ENCODE data around the gene VAPB. TPM values are rescaled to one million over a fixed set of nuclear protein-coding genes. Genes with fewer than 3 reads are reported as not detected.

Gene VAPB
- total and polyA plus RNA-seq, 2 of the 4 experiments (the other 2 are of a cell fraction) = 9.1 to 26.0 TPM

DNA sequence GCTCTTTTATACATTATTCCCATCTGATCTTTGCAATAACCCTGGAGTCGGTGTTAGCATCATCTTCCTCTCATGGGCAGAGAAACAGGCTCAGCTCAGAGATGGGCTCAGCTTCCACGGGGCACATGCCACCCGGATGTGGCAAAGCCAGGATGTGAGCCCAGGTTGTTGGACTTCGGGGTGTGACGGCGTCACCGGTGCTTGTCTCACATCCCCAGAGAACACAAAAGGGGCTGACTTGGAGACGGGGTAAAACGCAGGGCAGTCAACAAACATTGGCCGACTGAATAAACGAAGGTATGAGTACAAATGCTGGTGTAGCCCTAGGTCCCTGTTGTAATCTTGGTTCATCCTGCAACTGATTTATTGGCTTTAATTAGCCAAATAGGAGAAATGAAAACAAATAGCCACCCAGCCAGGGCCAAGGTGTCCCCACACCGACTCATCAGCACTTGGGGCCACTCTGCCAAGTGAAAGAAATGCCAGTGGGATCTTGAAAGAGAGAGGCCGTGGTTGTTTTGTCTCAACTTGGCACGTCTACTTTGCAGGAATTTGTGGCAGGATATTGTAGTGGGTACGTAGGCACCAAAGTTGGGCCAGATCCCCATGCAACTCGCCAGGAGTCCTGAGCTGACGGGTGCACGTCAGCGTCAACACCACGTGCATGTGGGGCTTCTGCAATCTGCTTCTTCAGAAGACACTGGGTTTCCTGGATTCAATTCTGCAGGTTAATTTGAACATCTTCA, 83.4 kb downstream of the VAPB start:
- POLR2A ChIA-PET (ENCODE audit: unreplicated experiment) = no interaction called here
- H3K14ac ChIP-seq (replicated peaks; ENCODE audit: low read depth, low read length) = no peak overlapping the region
- TF ChIP-seq BHLHE40 (IDR thresholded peaks at IDR 0.05; ENCODE audit: low read depth, low read length) (no peak), CEBPB (IDR thresholded peaks at IDR 0.05; ENCODE audit: low read depth, low read length) (no peak), NFE2L2 (IDR thresholded peaks at IDR 0.05; ENCODE audit: low read depth, low read length) (no peak), RCOR1 (IDR thresholded peaks at IDR 0.05; ENCODE audit: insufficient replicate concordance, low read length) (no peak), SMC3 (IDR thresholded peaks at IDR 0.05; ENCODE audit: low read depth, low read length) (no peak), MAZ (IDR thresholded peaks at IDR 0.05; ENCODE audit: borderline replicate concordance, low read depth, low read length) (no peak), RAD21 (IDR thresholded peaks at IDR 0.05; ENCODE audit: low read length) (no peak), RFX5 (IDR thresholded peaks at IDR 0.05; ENCODE audit: low read depth, low read length) (no peak), FOS (IDR thresholded peaks at IDR 0.05; ENCODE audit: low read depth, low read length) (no peak), MAFK (IDR thresholded peaks at IDR 0.05; ENCODE audit: low read depth, low read length) (no peak), POLR2A (IDR thresholded peaks at IDR 0.05; ENCODE audit: low read depth, low read length) (no peak), CHD1 (IDR thresholded peaks at IDR 0.05; ENCODE audit: low read depth, low read length) (no peak)
- TF ChIP-seq, protein P1, sequence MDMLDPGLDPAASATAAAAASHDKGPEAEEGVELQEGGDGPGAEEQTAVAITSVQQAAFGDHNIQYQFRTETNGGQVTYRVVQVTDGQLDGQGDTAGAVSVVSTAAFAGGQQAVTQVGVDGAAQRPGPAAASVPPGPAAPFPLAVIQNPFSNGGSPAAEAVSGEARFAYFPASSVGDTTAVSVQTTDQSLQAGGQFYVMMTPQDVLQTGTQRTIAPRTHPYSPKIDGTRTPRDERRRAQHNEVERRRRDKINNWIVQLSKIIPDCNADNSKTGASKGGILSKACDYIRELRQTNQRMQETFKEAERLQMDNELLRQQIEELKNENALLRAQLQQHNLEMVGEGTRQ (IDR thresholded peaks at IDR 0.05; ENCODE audit: low read depth, low read length) = no peak
- TF ChIP-seq, protein P2, sequence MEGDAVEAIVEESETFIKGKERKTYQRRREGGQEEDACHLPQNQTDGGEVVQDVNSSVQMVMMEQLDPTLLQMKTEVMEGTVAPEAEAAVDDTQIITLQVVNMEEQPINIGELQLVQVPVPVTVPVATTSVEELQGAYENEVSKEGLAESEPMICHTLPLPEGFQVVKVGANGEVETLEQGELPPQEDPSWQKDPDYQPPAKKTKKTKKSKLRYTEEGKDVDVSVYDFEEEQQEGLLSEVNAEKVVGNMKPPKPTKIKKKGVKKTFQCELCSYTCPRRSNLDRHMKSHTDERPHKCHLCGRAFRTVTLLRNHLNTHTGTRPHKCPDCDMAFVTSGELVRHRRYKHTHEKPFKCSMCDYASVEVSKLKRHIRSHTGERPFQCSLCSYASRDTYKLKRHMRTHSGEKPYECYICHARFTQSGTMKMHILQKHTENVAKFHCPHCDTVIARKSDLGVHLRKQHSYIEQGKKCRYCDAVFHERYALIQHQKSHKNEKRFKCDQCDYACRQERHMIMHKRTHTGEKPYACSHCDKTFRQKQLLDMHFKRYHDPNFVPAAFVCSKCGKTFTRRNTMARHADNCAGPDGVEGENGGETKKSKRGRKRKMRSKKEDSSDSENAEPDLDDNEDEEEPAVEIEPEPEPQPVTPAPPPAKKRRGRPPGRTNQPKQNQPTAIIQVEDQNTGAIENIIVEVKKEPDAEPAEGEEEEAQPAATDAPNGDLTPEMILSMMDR (conservative IDR thresholded peaks at IDR 0.05; ENCODE audit: low read depth, low read length) = no peak
- TF ChIP-seq, protein P3, sequence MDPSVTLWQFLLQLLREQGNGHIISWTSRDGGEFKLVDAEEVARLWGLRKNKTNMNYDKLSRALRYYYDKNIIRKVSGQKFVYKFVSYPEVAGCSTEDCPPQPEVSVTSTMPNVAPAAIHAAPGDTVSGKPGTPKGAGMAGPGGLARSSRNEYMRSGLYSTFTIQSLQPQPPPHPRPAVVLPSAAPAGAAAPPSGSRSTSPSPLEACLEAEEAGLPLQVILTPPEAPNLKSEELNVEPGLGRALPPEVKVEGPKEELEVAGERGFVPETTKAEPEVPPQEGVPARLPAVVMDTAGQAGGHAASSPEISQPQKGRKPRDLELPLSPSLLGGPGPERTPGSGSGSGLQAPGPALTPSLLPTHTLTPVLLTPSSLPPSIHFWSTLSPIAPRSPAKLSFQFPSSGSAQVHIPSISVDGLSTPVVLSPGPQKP (IDR thresholded peaks at IDR 0.05; ENCODE audit: borderline replicate concordance, low read depth, low read length) = no peak

More for the DNA sequence above, 83.4 kb downstream of the VAPB start:
- no peak overlapping the region for H3K27ac ChIP-seq (ENCODE audit: insufficient read depth, low read length)
- no peaks in the 10 kb centered on the region for H3K79me1 ChIP-seq (ENCODE audit: low read depth in 1 of 2, low read length in 2 of 2)
- ATAC-seq (ENCODE audit: low read depth) (no peak), DNase-seq (no peak)
- no peak overlapping the region for H2BK5ac ChIP-seq (ENCODE audit: low read depth, low read length, poor library complexity, severe bottlenecking)
- no peak overlapping the region for H3K56ac ChIP-seq (ENCODE audit: extremely low read depth, insufficient read depth, low read length)
- no peaks in the 10 kb centered on the region; the same call in 1 of the 2 replicates for H3K9me3 ChIP-seq (ENCODE audit: control insufficient read depth, insufficient read depth, low read length)
- no TSS peak for BruUV-seq (replicated peaks)
- no peak overlapping the region for H3K9ac ChIP-seq (ENCODE audit: low read depth, low read length)
- H3K18ac ChIP-seq (ENCODE audit: low read depth, low read length) = no peak overlapping the region
- no peak overlapping the region for H4K8ac ChIP-seq (ENCODE audit: low read depth in 2 of 2, low read length in 2 of 2)
- H2BK20ac ChIP-seq (ENCODE audit: low read depth, low read length) = no peak overlapping the region
- no peak overlapping the region for H3K4ac ChIP-seq (ENCODE audit: low read depth, low read length)
- H3K36me3 ChIP-seq (ENCODE audit: control insufficient read depth, insufficient read depth, low read length) = no peaks in the 10 kb centered on the region
- H2AK5ac ChIP-seq (ENCODE audit: low read depth, low read length) = no peak overlapping the region
- no peak overlapping the region for H3K4me2 ChIP-seq (ENCODE audit: low read depth, low read length)
- no peak overlapping the region for H4K5ac ChIP-seq (ENCODE audit: low read depth, low read length)
- no peak overlapping the region for H3K4me3 ChIP-seq (ENCODE audit: insufficient read depth, low read depth, low read length)
- H4K91ac ChIP-seq (ENCODE audit: insufficient read depth, low read depth, low read length) = no peak overlapping the region
- in situ Hi-C loops (cut with MboI; ENCODE audit: low sequenced_read_pairs) = loop anchor here (10.0 kb wide), 1 partner anchor 382 kb away; the partner anchor contains the start of genes GNAS and GNAS-AS1
- 96% methylated on average over 10 of the region's 20 CpGs; no CpG with 5 or more reads in 1 of the 2 experiments for WGBS, 2 experiments (ENCODE audit: extremely low coverage in 2 of 2, insufficient read length in 1 of 2)
- H3K27me3 ChIP-seq (ENCODE audit: control insufficient read depth, insufficient read depth, low read length) = no peaks in the 10 kb centered on the region
- H2BK15ac ChIP-seq (ENCODE audit: low read depth, low read length) = no peak overlapping the region
- CTCF ChIA-PET = no interaction called here
- dilution Hi-C loops (cut with HindIII; ENCODE audit: low sequenced_read_pairs, unreplicated experiment) = no loop called here
- intact Hi-C loops (cut with micrococcal nuclease) = no loop called here
- H2AFZ ChIP-seq (replicated peaks; ENCODE audit: low read length, poor library complexity) = no peak overlapping the region
- H2AK9ac ChIP-seq (replicated peaks; ENCODE audit: low read depth, low read length, poor library complexity) = no peak overlapping the region
- no peak overlapping the region for H2BK120ac ChIP-seq (ENCODE audit: low read depth, low read length)
- no peak overlapping the region for H3K23ac ChIP-seq (ENCODE audit: low read depth, low read length)
- H3K4me1 ChIP-seq (ENCODE audit: control insufficient read depth, insufficient read depth, low read length) = no peaks in the 10 kb centered on the region; the same call in 1 of the 2 replicates
- no peaks in the 10 kb centered on the region for H4K20me1 ChIP-seq (ENCODE audit: insufficient read depth, low read length)
- no peaks in the 10 kb centered on the region; the same call in 1 of the 2 replicates for H3K9me1 ChIP-seq (ENCODE audit: insufficient read depth, low read length)

Measured in IMR-90 (cell line).